ENCODE data around the gene TNFSF11. TPM values are rescaled to one million over a fixed set of nuclear protein-coding genes. Genes with fewer than 3 reads are reported as not detected.

The TNFSF11 gene
- total and polyA plus RNA-seq, 2 of the 4 experiments (the other 2 are of a cell fraction) = not detected

DNA sequence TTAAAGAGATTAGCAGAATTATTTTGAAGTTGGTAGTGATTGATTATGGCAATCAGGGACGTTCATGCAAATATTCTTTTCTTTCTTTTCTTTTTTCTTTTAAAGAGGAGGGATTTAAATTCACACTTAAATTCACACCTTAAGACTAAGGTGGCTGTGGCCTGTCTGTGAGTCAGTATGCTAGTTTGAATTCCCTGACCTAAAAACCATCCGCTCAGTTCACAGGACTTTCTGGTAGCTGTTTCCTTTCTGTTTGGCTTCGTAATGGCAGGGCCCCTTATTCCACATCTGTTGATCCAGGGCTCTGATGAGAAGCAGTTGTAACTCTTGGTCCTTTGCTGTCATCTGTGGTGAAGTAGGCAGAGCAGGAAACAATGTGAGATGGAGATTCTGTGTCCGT is 7.5 kb downstream of the TNFSF11 start:
- BruUV-seq (replicated peaks) = no TSS peak

More for the DNA sequence above, 7.5 kb downstream of the TNFSF11 start:
- no peak overlapping the region for H3K4me3 ChIP-seq (ENCODE audit: insufficient read depth, low read depth, low read length)
- no peak overlapping the region for H3K14ac ChIP-seq (replicated peaks; ENCODE audit: low read depth, low read length)
- ATAC-seq (ENCODE audit: low read depth) = no peak
- H3K4me2 ChIP-seq (ENCODE audit: low read depth, low read length) = no peak overlapping the region
- H3K79me1 ChIP-seq (ENCODE audit: low read depth in 1 of 2, low read length in 2 of 2) = no peaks in the 10 kb centered on the region
- no peak overlapping the region for H2AK9ac ChIP-seq (replicated peaks; ENCODE audit: low read depth, low read length, poor library complexity)
- no peak overlapping the region for H4K8ac ChIP-seq (ENCODE audit: low read depth in 2 of 2, low read length in 2 of 2)
- no peak overlapping the region for H2BK120ac ChIP-seq (ENCODE audit: low read depth, low read length)
- no peak overlapping the region for H2BK5ac ChIP-seq (ENCODE audit: low read depth, low read length, poor library complexity, severe bottlenecking)
- no peak overlapping the region for H2BK15ac ChIP-seq (ENCODE audit: low read depth, low read length)
- H3K36me3 ChIP-seq (ENCODE audit: control insufficient read depth, insufficient read depth, low read length) = no peaks in the 10 kb centered on the region
- dilution Hi-C loops (cut with HindIII; ENCODE audit: low sequenced_read_pairs, unreplicated experiment) (no loop called here), in situ Hi-C loops (cut with MboI; ENCODE audit: low sequenced_read_pairs) (loop anchor here (25.0 kb wide), 1 partner anchor 1206 kb away; the partner anchor contains the start of gene ENOX1), intact Hi-C loops (cut with micrococcal nuclease) (no loop called here)
- H4K91ac ChIP-seq (ENCODE audit: insufficient read depth, low read depth, low read length) = no peak overlapping the region
- H3K56ac ChIP-seq (ENCODE audit: extremely low read depth, insufficient read depth, low read length) = no peak overlapping the region
- TF ChIP-seq SMC3 (IDR thresholded peaks at IDR 0.05; ENCODE audit: low read depth, low read length) (no peak), FOS (IDR thresholded peaks at IDR 0.05; ENCODE audit: low read depth, low read length) (no peak), MAZ (IDR thresholded peaks at IDR 0.05; ENCODE audit: borderline replicate concordance, low read depth, low read length) (no peak), NFE2L2 (IDR thresholded peaks at IDR 0.05; ENCODE audit: low read depth, low read length) (no peak), RCOR1 (IDR thresholded peaks at IDR 0.05; ENCODE audit: insufficient replicate concordance, low read length) (no peak), BHLHE40 (IDR thresholded peaks at IDR 0.05; ENCODE audit: low read depth, low read length) (no peak), CEBPB (IDR thresholded peaks at IDR 0.05; ENCODE audit: low read depth, low read length) (no peak), RAD21 (IDR thresholded peaks at IDR 0.05; ENCODE audit: low read length) (no peak)
- TF ChIP-seq, protein P1, sequence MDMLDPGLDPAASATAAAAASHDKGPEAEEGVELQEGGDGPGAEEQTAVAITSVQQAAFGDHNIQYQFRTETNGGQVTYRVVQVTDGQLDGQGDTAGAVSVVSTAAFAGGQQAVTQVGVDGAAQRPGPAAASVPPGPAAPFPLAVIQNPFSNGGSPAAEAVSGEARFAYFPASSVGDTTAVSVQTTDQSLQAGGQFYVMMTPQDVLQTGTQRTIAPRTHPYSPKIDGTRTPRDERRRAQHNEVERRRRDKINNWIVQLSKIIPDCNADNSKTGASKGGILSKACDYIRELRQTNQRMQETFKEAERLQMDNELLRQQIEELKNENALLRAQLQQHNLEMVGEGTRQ (IDR thresholded peaks at IDR 0.05; ENCODE audit: low read depth, low read length) = no peak
- TF ChIP-seq, protein P2, sequence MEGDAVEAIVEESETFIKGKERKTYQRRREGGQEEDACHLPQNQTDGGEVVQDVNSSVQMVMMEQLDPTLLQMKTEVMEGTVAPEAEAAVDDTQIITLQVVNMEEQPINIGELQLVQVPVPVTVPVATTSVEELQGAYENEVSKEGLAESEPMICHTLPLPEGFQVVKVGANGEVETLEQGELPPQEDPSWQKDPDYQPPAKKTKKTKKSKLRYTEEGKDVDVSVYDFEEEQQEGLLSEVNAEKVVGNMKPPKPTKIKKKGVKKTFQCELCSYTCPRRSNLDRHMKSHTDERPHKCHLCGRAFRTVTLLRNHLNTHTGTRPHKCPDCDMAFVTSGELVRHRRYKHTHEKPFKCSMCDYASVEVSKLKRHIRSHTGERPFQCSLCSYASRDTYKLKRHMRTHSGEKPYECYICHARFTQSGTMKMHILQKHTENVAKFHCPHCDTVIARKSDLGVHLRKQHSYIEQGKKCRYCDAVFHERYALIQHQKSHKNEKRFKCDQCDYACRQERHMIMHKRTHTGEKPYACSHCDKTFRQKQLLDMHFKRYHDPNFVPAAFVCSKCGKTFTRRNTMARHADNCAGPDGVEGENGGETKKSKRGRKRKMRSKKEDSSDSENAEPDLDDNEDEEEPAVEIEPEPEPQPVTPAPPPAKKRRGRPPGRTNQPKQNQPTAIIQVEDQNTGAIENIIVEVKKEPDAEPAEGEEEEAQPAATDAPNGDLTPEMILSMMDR (conservative IDR thresholded peaks at IDR 0.05; ENCODE audit: low read depth, low read length) = no peak
- TF ChIP-seq, protein P3, sequence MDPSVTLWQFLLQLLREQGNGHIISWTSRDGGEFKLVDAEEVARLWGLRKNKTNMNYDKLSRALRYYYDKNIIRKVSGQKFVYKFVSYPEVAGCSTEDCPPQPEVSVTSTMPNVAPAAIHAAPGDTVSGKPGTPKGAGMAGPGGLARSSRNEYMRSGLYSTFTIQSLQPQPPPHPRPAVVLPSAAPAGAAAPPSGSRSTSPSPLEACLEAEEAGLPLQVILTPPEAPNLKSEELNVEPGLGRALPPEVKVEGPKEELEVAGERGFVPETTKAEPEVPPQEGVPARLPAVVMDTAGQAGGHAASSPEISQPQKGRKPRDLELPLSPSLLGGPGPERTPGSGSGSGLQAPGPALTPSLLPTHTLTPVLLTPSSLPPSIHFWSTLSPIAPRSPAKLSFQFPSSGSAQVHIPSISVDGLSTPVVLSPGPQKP (IDR thresholded peaks at IDR 0.05; ENCODE audit: borderline replicate concordance, low read depth, low read length) = no peak
- no peak overlapping the region for H3K9ac ChIP-seq (ENCODE audit: low read depth, low read length)
- no peak overlapping the region for H2BK20ac ChIP-seq (ENCODE audit: low read depth, low read length)
- H3K9me1 ChIP-seq (ENCODE audit: insufficient read depth, low read length) = no peaks in the 10 kb centered on the region
- H2AK5ac ChIP-seq (ENCODE audit: low read depth, low read length) = no peak overlapping the region
- CTCF ChIA-PET = interaction anchor here (0.8 kb wide), 1 partner anchor 79 kb away, joined by 3 read pairs; no protein-coding TSS in a partner anchor
- no peak overlapping the region for H3K27ac ChIP-seq (ENCODE audit: insufficient read depth, low read length)
- POLR2A ChIA-PET (ENCODE audit: unreplicated experiment) = no interaction called here
- H2AFZ ChIP-seq (replicated peaks; ENCODE audit: low read length, poor library complexity) = no peak overlapping the region
- H3K4me1 ChIP-seq (ENCODE audit: control insufficient read depth, insufficient read depth, low read length) = no peaks in the 10 kb centered on the region
- H4K5ac ChIP-seq (ENCODE audit: low read depth, low read length) = no peak overlapping the region
- no peaks in the 10 kb centered on the region for H4K20me1 ChIP-seq (ENCODE audit: insufficient read depth, low read length)
- H3K23ac ChIP-seq (ENCODE audit: low read depth, low read length) = no peak overlapping the region
- no peak overlapping the region for H3K18ac ChIP-seq (ENCODE audit: low read depth, low read length)
- DNase-seq = no peak
- peaks cover 17% of the 10 kb centered on the region for H3K27me3 ChIP-seq (ENCODE audit: control insufficient read depth, insufficient read depth, low read length)
- no CpG with 5 or more reads among the region's 4 CpGs for WGBS, 2 experiments (ENCODE audit: extremely low coverage in 2 of 2, insufficient read length in 1 of 2)
- H3K9me3 ChIP-seq (ENCODE audit: control insufficient read depth, insufficient read depth, low read length) = no peaks in the 10 kb centered on the region
- no peak overlapping the region for H3K4ac ChIP-seq (ENCODE audit: low read depth, low read length)

Data from IMR-90 (cell line).